Cardiac fibroblast (primary cell): ENCODE measurements around the gene USP17L21.
"Not testable (repeated sequence)": the region's sequence is repeated elsewhere in the genome, so short reads cannot be mapped to it uniquely, and the experiment has no call there.

ENCODE experiments used
- DNase-seq, 2 donors: peaks; one replicate each; pipeline versions ENCODE4 v3.0.0 to v3.0.0-alpha.2; 2010; ENCODE audit warnings: low read depth in 2 of 2
- H3K4me3 ChIP-seq, 2 donors: replicated peaks in 1 of 2; 1 replicate in 1 of 2; 2 replicates in 1 of 2; pipeline ENCODE4 v1.5.1; 2011; ENCODE audit warnings: low read depth in 2 of 2, low read length in 2 of 2, mild to moderate bottlenecking in 2 of 2, moderate library complexity in 1 of 2

The USP17L21 gene

GRCh38 chr4:9262572-9262971 lies at the start of gene USP17L21:
USP17L21 (plus strand) TSS chr4:9262872; CDS start chr4:9262872, 0 bp downstream.
- not testable (repeated sequence) for H3K4me3 ChIP-seq, DNase-seq

- not testable (repeated sequence) for DNase-seq, H3K4me3 ChIP-seq
These were observed 48.0 kb upstream of the USP17L21 start for GRCh38 chr4:9214701-9215100.

GRCh38 chr4:9215105-9215504 lies 47.6 kb upstream of the USP17L21 start, which contains the start of gene USP17L11:
USP17L11 (plus strand) TSS chr4:9215405; CDS start chr4:9215405, 0 bp downstream.
- not testable (repeated sequence) for H3K4me3 ChIP-seq, DNase-seq

GRCh38 chr4:9219852-9220251 lies 42.8 kb upstream of the USP17L21 start, which contains the start of gene USP17L12:
USP17L12 (plus strand) TSS chr4:9220152; CDS start chr4:9220152, 0 bp downstream.
- not testable (repeated sequence) for DNase-seq, H3K4me3 ChIP-seq

- not testable (repeated sequence) for DNase-seq
These were observed 38.1 kb upstream of the USP17L21 start, which contains the start of gene USP17L13 for GRCh38 chr4:9224596-9224995. USP17L13 (plus strand) TSS chr4:9224896; CDS start chr4:9224896, 0 bp downstream.

GRCh38 chr4:9230249-9230648 lies 32.4 kb upstream of the USP17L21 start:
- H3K4me3 ChIP-seq, DNase-seq: not testable (repeated sequence)

More at GRCh38 chr4:9224596-9224995, 38.1 kb upstream of the USP17L21 start, which contains the start of gene USP17L13:
- not testable (repeated sequence) for H3K4me3 ChIP-seq

GRCh38 chr4:9234085-9234484 lies 28.6 kb upstream of the USP17L21 start, which contains the start of gene USP17L15:
USP17L15 (plus strand) TSS chr4:9234385; CDS start chr4:9234385, 0 bp downstream.
- not testable (repeated sequence) for DNase-seq

GRCh38 chr4:9238461-9238860 lies 24.2 kb upstream of the USP17L21 start:
- not testable (repeated sequence) for H3K4me3 ChIP-seq, DNase-seq

More at GRCh38 chr4:9234085-9234484, 28.6 kb upstream of the USP17L21 start, which contains the start of gene USP17L15:
- H3K4me3 ChIP-seq, result not testable (repeated sequence)

- not testable (repeated sequence) for DNase-seq, H3K4me3 ChIP-seq
These were observed 19.1 kb upstream of the USP17L21 start, which contains the start of gene USP17L17 for GRCh38 chr4:9243579-9243978. USP17L17 (plus strand) TSS chr4:9243879; CDS start chr4:9243879, 0 bp downstream.

GRCh38 chr4:9247953-9248680 lies 14.6 kb upstream of the USP17L21 start, which contains the start of gene USP17L18:
USP17L18 (plus strand) TSS chr4:9248630; CDS start chr4:9248630, 0 bp downstream.
- H3K4me3 ChIP-seq, result not testable (repeated sequence)

GRCh38 chr4:9253078-9253477 lies 9.6 kb upstream of the USP17L21 start, which contains the start of gene USP17L19:
USP17L19 (plus strand) TSS chr4:9253378; CDS start chr4:9253378, 0 bp downstream.
- H3K4me3 ChIP-seq, DNase-seq: not testable (repeated sequence)

More at GRCh38 chr4:9247953-9248680, 14.6 kb upstream of the USP17L21 start, which contains the start of gene USP17L18:
- not testable (repeated sequence) for DNase-seq

GRCh38 chr4:9257824-9258223 lies 4.8 kb upstream of the USP17L21 start, which contains the start of gene USP17L20:
USP17L20 (plus strand) TSS chr4:9258124; CDS start chr4:9258124, 0 bp downstream.
- not testable (repeated sequence) for DNase-seq, H3K4me3 ChIP-seq

GRCh38 chr4:9267319-9267718 lies 4.6 kb downstream of the USP17L21 start, which contains the start of gene USP17L22:
USP17L22 (plus strand) TSS chr4:9267619; CDS start chr4:9267619, 0 bp downstream.
- H3K4me3 ChIP-seq, DNase-seq: not testable (repeated sequence)

- not testable (repeated sequence) for H3K4me3 ChIP-seq, DNase-seq
These were observed 9.0 kb downstream of the USP17L21 start for GRCh38 chr4:9271719-9272118.
